K562 (cell line): ENCODE data around the gene ENO2. TPM values are rescaled to one million over a fixed set of nuclear protein-coding genes. Genes with fewer than 3 reads are reported as not detected.

Experiments
- BCOR ChIP-seq: fragments of 450-650 bp; IDR thresholded peaks from 2 replicates; pipeline ENCODE4 v1.6.1; 2016
- HNRNPK ChIP-seq: fragments of 200-400 bp; formaldehyde crosslinking; IDR thresholded peaks from one replicate; pipeline ENCODE4 v1.6.1; 2018; ENCODE audit warnings: mild to moderate bottlenecking, low read depth, low read length; ENCODE audit not compliant: poor library complexity, severe bottlenecking
- MAFG ChIP-seq: fragments of 450-650 bp; conservative IDR thresholded peaks from 2 replicates; pipeline ENCODE4 v1.6.1; 2016; ENCODE audit warnings: missing genetic modification characterization, missing compliant biosample characterization
- MTF1 ChIP-seq: fragments of 250-450 bp; sonication (Bioruptor Pico); IDR thresholded peaks from 2 replicates; pipeline ENCODE4 v1.9.0; 2021; ENCODE audit warnings: moderate library complexity, mild to moderate bottlenecking, inconsistent platforms, borderline replicate concordance
- MYC ChIP-seq, 2 experiments: fragments of 250-450 bp in 1 of 2; sonication (Bioruptor Pico) in 1 of 2; IDR thresholded peaks; 2 replicates each; pipeline versions ENCODE4 v1.5.1 to v1.6.1; 2012 to 2021; ENCODE audit warnings: low read depth in 2 of 2, borderline replicate concordance in 1 of 2, improper control_type of control experiment in 1 of 2, low read length in 1 of 2, mild to moderate bottlenecking in 1 of 2, moderate library complexity in 1 of 2
- NFIX ChIP-seq: fragments of 250-450 bp; sonication (Bioruptor Pico); IDR thresholded peaks from 2 replicates; pipeline ENCODE4 v1.4.0; 2020; ENCODE audit warnings: low read depth, mild to moderate bottlenecking, moderate library complexity
- OTX1 ChIP-seq: fragments of 450-650 bp; formaldehyde crosslinking; IDR thresholded peaks from 2 replicates; pipeline ENCODE4 v1.4.0; 2022; ENCODE audit warnings: mild to moderate bottlenecking
- POLR2G ChIP-seq: fragments of 200-400 bp; formaldehyde crosslinking; IDR thresholded peaks from 2 replicates; pipeline ENCODE4 v1.6.1; 2017; ENCODE audit warnings: low read depth, mild to moderate bottlenecking, antibody characterized with exemption, low read length, moderate library complexity
- SLC30A9 ChIP-seq: fragments of 250-450 bp; sonication (Bioruptor Pico); IDR thresholded peaks from 2 replicates; pipeline ENCODE4 v1.8.0; 2022; ENCODE audit warnings: mild to moderate bottlenecking, moderate library complexity
- SNRNP70 ChIP-seq: fragments of 200-400 bp; formaldehyde crosslinking; optimal IDR thresholded peaks from 2 replicates; pipeline ENCODE3; 2017; ENCODE audit warnings: low read depth, low read length
- SP1 ChIP-seq: sonication (generic); formaldehyde crosslinking; IDR thresholded peaks from 2 replicates; pipeline ENCODE4 v1.8.1; 2022; ENCODE audit warnings: mild to moderate bottlenecking, missing genetic modification reagents
- polyA plus RNA-seq, 8 experiments: library from polyadenylated mRNA; depleted of rRNA in 4 of 8; stranded (reverse) in 5 of 8; unstranded in 3 of 8; fragments of >200 nt; fragmentation: Nextera tagmentation in 2 of 8; fragmentation: Illumina TruSeq in 1 of 8; extraction: Ambion mirVana in 2 of 8; extraction: Trizol in 1 of 8; gene quantifications; 2 replicates each; pipeline versions ENCODE4 v1.2.1 to v1.2.3, GENCODE V29; 2011 to 2014; ENCODE audit warnings: inconsistent platforms in 1 of 8, missing spikeins in 1 of 8
- total RNA-seq, 7 experiments: library from RNA; depleted of rRNA in 6 of 7; stranded (reverse); fragments of >200 nt in 6 of 7; fragmentation: Illumina TruSeq in 2 of 7; extraction: Trizol in 2 of 7; gene quantifications; 2 replicates each; pipeline versions ENCODE4 v1.2.1 to v1.2.3, GENCODE V29; 2011 to 2021; ENCODE audit warnings: low replicate concordance in 1 of 7
- TF ChIP-seq, protein P1 (sequence below): sonication (generic); formaldehyde crosslinking; IDR thresholded peaks from 2 replicates; pipeline ENCODE4 v1.8.0; 2022; ENCODE audit warnings: missing genetic modification reagents, mild to moderate bottlenecking, borderline replicate concordance
- TF ChIP-seq, protein P2 (sequence below): sonication (generic); formaldehyde crosslinking; IDR thresholded peaks from 2 replicates; pipeline ENCODE4 v1.9.0; 2022; ENCODE audit warnings: mild to moderate bottlenecking, missing genetic modification reagents
- TF ChIP-seq, protein P3 (sequence below): sonication (generic); formaldehyde crosslinking; IDR thresholded peaks from 2 replicates; pipeline ENCODE4 v1.8.0; 2022; ENCODE audit warnings: mild to moderate bottlenecking, missing genetic modification reagents
- TF ChIP-seq, protein P4 (sequence below): fragments of 250-450 bp; sonication (Bioruptor Pico); IDR thresholded peaks from 2 replicates; pipeline ENCODE4 v1.8.0; 2021; ENCODE audit warnings: borderline replicate concordance, mild to moderate bottlenecking, moderate library complexity; ENCODE audit not compliant: poor library complexity, severe bottlenecking
- TF ChIP-seq, protein P5 (sequence below): fragments of 250-450 bp; sonication (Bioruptor Pico); IDR thresholded peaks from 2 replicates; pipeline ENCODE4 v1.8.0; 2022; ENCODE audit warnings: moderate library complexity, mild to moderate bottlenecking, inconsistent platforms
- TF ChIP-seq, protein P6 (sequence below): fragments of 250-450 bp; sonication (Bioruptor Pico); IDR thresholded peaks from 2 replicates; pipeline ENCODE4 v1.9.0; 2021; ENCODE audit warnings: mild to moderate bottlenecking
- TF ChIP-seq, protein P7 (sequence below): fragments of 450-650 bp; IDR thresholded peaks from 2 replicates; pipeline ENCODE4 v1.7.1; 2018; ENCODE audit warnings: mild to moderate bottlenecking, low read depth; ENCODE audit not compliant: partially characterized antibody

Gene ENO2
- total and polyA plus RNA-seq, 9 of the 15 experiments (the other 6 are each of a cell fraction or from before 2014, with no cell fraction given): 10.9 to 43.3 (median 21.0) TPM

DNA sequence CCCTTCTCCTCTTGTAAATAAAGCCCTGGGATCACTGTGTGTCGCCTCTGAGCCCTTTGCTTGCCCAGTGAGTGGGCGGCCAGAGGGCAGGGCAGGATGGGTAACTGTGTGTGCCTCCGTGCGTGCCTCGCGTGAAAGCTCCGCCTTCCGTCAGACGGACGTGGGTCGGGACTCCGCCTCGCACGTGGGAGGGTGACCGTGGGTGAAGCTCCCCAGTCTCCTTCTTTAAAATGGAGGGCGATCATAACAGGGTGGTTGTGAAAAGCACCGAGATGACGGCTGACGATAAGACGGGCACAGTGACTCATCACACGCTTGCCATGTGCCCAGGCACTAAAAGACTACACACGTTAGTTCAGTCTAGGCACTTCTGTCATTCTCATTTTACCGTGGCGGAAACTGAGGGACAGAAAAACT, 46.9 kb downstream of the ENO2 start (continued):
- TF ChIP-seq, protein P1, sequence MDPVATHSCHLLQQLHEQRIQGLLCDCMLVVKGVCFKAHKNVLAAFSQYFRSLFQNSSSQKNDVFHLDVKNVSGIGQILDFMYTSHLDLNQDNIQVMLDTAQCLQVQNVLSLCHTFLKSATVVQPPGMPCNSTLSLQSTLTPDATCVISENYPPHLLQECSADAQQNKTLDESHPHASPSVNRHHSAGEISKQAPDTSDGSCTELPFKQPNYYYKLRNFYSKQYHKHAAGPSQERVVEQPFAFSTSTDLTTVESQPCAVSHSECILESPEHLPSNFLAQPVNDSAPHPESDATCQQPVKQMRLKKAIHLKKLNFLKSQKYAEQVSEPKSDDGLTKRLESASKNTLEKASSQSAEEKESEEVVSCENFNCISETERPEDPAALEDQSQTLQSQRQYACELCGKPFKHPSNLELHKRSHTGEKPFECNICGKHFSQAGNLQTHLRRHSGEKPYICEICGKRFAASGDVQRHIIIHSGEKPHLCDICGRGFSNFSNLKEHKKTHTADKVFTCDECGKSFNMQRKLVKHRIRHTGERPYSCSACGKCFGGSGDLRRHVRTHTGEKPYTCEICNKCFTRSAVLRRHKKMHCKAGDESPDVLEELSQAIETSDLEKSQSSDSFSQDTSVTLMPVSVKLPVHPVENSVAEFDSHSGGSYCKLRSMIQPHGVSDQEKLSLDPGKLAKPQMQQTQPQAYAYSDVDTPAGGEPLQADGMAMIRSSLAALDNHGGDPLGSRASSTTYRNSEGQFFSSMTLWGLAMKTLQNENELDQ (CRISPR knock-in tag): no peak
- no peak for TF ChIP-seq SLC30A9 (CRISPR knock-in tag)
- TF ChIP-seq, protein P2, sequence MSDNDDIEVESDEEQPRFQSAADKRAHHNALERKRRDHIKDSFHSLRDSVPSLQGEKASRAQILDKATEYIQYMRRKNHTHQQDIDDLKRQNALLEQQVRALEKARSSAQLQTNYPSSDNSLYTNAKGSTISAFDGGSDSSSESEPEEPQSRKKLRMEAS (CRISPR knock-in tag): peak; percentile 65
- no peak for TF ChIP-seq HNRNPK
- TF ChIP-seq, protein P3, sequence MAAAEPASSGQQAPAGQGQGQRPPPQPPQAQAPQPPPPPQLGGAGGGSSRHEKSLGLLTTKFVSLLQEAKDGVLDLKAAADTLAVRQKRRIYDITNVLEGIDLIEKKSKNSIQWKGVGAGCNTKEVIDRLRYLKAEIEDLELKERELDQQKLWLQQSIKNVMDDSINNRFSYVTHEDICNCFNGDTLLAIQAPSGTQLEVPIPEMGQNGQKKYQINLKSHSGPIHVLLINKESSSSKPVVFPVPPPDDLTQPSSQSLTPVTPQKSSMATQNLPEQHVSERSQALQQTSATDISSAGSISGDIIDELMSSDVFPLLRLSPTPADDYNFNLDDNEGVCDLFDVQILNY (CRISPR knock-in tag): no peak
- TF ChIP-seq, protein P4, sequence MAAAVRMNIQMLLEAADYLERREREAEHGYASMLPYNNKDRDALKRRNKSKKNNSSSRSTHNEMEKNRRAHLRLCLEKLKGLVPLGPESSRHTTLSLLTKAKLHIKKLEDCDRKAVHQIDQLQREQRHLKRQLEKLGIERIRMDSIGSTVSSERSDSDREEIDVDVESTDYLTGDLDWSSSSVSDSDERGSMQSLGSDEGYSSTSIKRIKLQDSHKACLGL (CRISPR knock-in tag): no peak
- TF ChIP-seq MTF1 (CRISPR knock-in tag): no peak
- peak; percentile 16; the same call in 1 of the 2 replicates for TF ChIP-seq MYC (IDR thresholded peaks at IDR 0.05; ENCODE audit: low read depth, low read length)
- 0 out of 2 replicates have a peak, but pooled peaks have one; percentile 42 for TF ChIP-seq MYC (CRISPR knock-in tag; IDR thresholded peaks at IDR 0.05; ENCODE audit: borderline replicate concordance, low read depth)
- TF ChIP-seq POLR2G: peak; percentile 62; the same call in 1 of the 2 replicates
- no peak for TF ChIP-seq BCOR
- TF ChIP-seq, protein P5, sequence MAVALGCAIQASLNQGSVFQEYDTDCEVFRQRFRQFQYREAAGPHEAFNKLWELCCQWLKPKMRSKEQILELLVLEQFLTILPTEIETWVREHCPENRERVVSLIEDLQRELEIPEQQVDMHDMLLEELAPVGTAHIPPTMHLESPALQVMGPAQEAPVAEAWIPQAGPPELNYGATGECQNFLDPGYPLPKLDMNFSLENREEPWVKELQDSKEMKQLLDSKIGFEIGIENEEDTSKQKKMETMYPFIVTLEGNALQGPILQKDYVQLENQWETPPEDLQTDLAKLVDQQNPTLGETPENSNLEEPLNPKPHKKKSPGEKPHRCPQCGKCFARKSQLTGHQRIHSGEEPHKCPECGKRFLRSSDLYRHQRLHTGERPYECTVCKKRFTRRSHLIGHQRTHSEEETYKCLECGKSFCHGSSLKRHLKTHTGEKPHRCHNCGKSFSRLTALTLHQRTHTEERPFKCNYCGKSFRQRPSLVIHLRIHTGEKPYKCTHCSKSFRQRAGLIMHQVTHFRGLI (CRISPR knock-in tag): no peak
- no peak for TF ChIP-seq OTX1
- TF ChIP-seq SNRNP70: no peak
- no peak for TF ChIP-seq SP1 (CRISPR knock-in tag)
- TF ChIP-seq, protein P6, sequence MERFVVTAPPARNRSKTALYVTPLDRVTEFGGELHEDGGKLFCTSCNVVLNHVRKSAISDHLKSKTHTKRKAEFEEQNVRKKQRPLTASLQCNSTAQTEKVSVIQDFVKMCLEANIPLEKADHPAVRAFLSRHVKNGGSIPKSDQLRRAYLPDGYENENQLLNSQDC: no peak
- TF ChIP-seq, protein P7, sequence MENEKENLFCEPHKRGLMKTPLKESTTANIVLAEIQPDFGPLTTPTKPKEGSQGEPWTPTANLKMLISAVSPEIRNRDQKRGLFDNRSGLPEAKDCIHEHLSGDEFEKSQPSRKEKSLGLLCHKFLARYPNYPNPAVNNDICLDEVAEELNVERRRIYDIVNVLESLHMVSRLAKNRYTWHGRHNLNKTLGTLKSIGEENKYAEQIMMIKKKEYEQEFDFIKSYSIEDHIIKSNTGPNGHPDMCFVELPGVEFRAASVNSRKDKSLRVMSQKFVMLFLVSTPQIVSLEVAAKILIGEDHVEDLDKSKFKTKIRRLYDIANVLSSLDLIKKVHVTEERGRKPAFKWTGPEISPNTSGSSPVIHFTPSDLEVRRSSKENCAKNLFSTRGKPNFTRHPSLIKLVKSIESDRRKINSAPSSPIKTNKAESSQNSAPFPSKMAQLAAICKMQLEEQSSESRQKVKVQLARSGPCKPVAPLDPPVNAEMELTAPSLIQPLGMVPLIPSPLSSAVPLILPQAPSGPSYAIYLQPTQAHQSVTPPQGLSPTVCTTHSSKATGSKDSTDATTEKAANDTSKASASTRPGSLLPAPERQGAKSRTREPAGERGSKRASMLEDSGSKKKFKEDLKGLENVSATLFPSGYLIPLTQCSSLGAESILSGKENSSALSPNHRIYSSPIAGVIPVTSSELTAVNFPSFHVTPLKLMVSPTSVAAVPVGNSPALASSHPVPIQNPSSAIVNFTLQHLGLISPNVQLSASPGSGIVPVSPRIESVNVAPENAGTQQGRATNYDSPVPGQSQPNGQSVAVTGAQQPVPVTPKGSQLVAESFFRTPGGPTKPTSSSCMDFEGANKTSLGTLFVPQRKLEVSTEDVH: no peak
- TF ChIP-seq NFIX (CRISPR knock-in tag): no peak
- TF ChIP-seq MAFG (tag): no peak
